Osteoblast (primary cell): ENCODE results near the gene COL4A5. TPM values are rescaled to one million over a fixed set of nuclear protein-coding genes. Genes with fewer than 3 reads are reported as not detected.

Experiments used
- DNase-seq: peaks from one replicate; pipeline ENCODE4 v3.0.0; 2011; ENCODE audit warnings: low spot score, mixed read lengths; ENCODE audit not compliant: insufficient read length; ENCODE audit errors: missing footprints
- H2AFZ ChIP-seq: 2 replicates; pipeline ENCODE4 v1.6.0; 2011; ENCODE audit warnings: mild to moderate bottlenecking, low read length
- H3K27ac ChIP-seq: 2 replicates; pipeline ENCODE4 v1.5.1; 2011; ENCODE audit warnings: mild to moderate bottlenecking, low read depth, low read length, moderate library complexity
- H3K27me3 ChIP-seq: 2 replicates; pipeline ENCODE4 v1.6.0; 2012; ENCODE audit warnings: mild to moderate bottlenecking, control low read depth, inconsistent platforms, low read length, moderate library complexity; ENCODE audit not compliant: insufficient read depth
- H3K36me3 ChIP-seq: 2 replicates; pipeline ENCODE4 v1.5.1; 2011; ENCODE audit warnings: mild to moderate bottlenecking, low read length, control low read depth, moderate library complexity; ENCODE audit not compliant: insufficient read depth
- H3K4me1 ChIP-seq: 2 replicates; pipeline ENCODE4 v1.5.1; 2011; ENCODE audit warnings: mild to moderate bottlenecking, low read length, control low read depth, moderate library complexity; ENCODE audit not compliant: insufficient read depth
- H3K4me2 ChIP-seq: 2 replicates; pipeline ENCODE4 v1.6.0; 2011; ENCODE audit warnings: mild to moderate bottlenecking, low read length; ENCODE audit not compliant: insufficient read depth
- H3K4me3 ChIP-seq: fragments of 200-600 bp; sonication (generic); 3 replicates; pipeline ENCODE4 v1.5.1; 2012; ENCODE audit warnings: mild to moderate bottlenecking, low read length, inconsistent platforms; ENCODE audit not compliant: insufficient read depth
- H3K79me2 ChIP-seq: 2 replicates; pipeline ENCODE4 v1.6.0; 2012; ENCODE audit warnings: mild to moderate bottlenecking, low read length, control low read depth, inconsistent platforms; ENCODE audit not compliant: insufficient read depth
- H3K9me3 ChIP-seq: 2 replicates; pipeline ENCODE4 v1.5.1; 2011; ENCODE audit warnings: low read depth, low read length, control low read depth
- H4K20me1 ChIP-seq: 2 replicates; pipeline ENCODE4 v1.6.0; 2012; ENCODE audit warnings: mild to moderate bottlenecking, low read length, control low read depth; ENCODE audit not compliant: insufficient read depth
- CTCF ChIP-seq: IDR thresholded peaks from 2 replicates; pipeline ENCODE4 v1.5.1; 2011; ENCODE audit warnings: mild to moderate bottlenecking, low read depth, low read length, moderate library complexity; ENCODE audit errors: extremely low read depth
- total RNA-seq: library from RNA; depleted of rRNA; stranded (reverse); fragments of >200 nt; gene quantifications from 2 replicates; pipeline ENCODE4 v1.2.3, GENCODE V29; 2012

The COL4A5 gene
- total RNA-seq, 1 donor = 0.36 TPM

DNA sequence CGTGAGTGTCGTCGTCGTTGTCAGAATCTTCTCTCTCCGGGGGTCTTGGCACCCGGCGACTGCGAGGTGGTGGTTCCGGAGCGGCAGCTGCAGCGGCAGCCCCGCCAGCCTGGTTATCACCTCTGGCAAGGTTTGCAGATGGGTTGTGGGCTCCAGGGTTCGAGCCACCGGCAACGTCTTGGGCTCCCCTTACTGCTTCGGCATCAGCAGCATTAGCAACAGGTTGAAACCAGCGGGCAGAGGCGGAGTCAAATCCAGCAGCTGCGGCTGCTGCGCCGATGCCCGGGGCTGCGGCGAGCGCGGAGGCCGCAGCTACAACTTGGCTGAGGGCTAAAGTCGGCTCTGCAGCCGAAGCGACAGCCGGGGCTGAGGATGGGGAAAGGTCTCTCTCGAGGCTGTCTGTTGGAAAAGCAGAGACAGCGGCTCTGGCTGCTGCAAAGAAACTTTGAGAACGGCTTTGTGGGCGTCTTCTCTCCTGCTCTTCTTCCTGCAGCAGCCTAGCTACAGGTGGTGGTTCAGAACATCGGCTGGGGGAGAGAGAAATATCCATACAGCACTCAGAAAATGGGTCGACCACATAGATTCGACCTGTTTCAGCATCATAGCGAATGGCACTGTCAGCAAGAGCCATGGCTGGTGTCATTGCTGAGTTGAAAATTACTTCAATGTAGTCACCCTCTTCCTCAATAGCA, 293.1 kb downstream of the COL4A5 start:
- no peaks in the 10 kb centered on the region for H3K79me2 ChIP-seq
- peak; percentile 84 for DNase-seq
- H3K4me3 ChIP-seq = no peak overlapping the region
- TF ChIP-seq CTCF = no peak
- no peaks in the 10 kb centered on the region for H3K9me3 ChIP-seq
- H3K36me3 ChIP-seq = no peaks in the 10 kb centered on the region
- H3K4me2 ChIP-seq = no peak overlapping the region
- H2AFZ ChIP-seq = no peak overlapping the region
- peaks cover 37% of the 10 kb centered on the region for H3K27me3 ChIP-seq
- H3K27ac ChIP-seq = no peak overlapping the region
- H3K4me1 ChIP-seq = no peaks in the 10 kb centered on the region
- no peaks in the 10 kb centered on the region for H4K20me1 ChIP-seq

GRCh38 chrX:108734426-108734825, 294.8 kb downstream of the COL4A5 start:
- no peak overlapping the region for H3K27ac ChIP-seq
- no peaks in the 10 kb centered on the region for H3K4me1 ChIP-seq
- H4K20me1 ChIP-seq = no peaks in the 10 kb centered on the region
- DNase-seq = peak; percentile 60
- peaks cover 39% of the 10 kb centered on the region for H3K27me3 ChIP-seq
- H3K4me3 ChIP-seq = no peak overlapping the region
- no peak overlapping the region for H2AFZ ChIP-seq
- H3K4me2 ChIP-seq = no peak overlapping the region
- no peak for TF ChIP-seq CTCF
- no peaks in the 10 kb centered on the region for H3K9me3 ChIP-seq
- no peaks in the 10 kb centered on the region for H3K79me2 ChIP-seq
- H3K36me3 ChIP-seq = no peaks in the 10 kb centered on the region

DNA sequence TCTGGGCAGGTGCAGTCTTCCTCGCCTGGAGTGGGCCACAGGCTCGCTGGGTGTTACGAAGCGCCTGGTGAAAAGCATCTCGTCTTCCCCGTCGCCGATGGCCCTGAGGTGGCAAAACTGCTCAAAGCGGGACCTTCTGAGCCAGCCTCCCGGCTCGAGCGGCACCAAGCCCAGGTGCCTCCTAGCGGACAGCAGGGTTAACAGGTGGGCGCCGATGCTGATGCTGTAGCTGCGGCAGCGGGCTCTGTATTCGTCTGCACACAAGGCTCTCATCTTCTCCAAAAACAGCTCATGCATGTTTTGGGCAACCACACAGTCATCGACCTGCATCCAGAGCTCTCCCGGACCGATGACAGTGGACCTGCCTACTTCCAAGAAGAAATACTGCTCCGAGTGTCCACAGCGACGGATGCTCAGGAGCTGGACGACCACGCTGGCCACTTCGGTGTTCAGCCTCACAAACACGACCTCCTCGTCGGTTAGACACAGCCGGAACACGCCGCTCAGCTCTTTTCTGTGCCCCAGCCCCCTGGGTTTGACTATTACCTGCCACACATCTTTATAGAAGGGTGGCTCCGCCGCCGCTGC, 295.5 kb downstream of the COL4A5 start:
- Histone ChIP-seq H3K4me2 (no peak overlapping the region), H3K27me3 (peaks cover 39% of the 10 kb centered on the region)
- no peak for TF ChIP-seq CTCF

DNA sequence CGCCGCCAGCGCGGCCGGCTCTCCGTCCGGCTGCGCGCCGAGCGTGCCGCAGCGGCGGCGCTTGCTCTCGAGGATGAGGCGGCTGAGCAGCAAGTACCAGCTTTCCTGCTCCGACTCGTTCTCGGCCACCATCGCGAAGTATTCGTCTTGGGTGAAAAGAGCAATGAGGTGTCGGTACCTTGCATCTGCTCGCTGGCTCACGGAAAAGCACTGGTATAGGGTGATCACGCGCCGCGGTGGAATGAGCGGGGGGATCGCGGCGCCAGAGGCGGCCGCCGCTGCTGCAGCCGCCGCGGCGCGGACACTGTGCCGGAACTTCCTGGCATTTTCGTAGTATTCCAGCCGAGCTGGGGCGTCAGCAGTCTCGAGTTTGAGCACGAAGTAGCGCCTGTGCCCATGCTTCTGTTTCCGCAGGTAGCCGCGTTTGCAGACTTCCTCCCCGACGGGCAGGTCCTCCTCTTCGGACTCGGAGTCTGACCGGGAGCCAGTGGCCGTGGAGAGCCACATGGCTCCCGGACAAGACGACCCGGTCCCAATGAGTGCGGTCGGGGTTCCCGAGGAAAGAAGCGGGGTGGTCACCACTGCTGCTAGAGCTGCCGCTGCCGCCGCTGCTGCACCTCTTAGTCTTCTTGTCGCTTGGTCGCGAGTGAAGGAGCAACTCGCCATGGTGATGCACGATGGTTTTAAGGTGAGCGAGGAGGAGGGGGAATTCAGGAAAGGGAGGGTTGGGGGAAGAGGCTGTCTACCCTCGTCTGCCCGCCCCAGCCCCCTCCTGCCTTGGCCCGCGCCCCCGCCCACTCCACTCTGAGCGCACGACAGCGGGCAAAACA, 296.3 kb downstream of the COL4A5 start:
- Histone ChIP-seq H3K4me3 (no peak overlapping the region), H3K9me3 (no peaks in the 10 kb centered on the region), H3K27ac (no peak overlapping the region), H4K20me1 (no peaks in the 10 kb centered on the region), H3K79me2 (no peaks in the 10 kb centered on the region), H3K27me3 (peaks cover 38% of the 10 kb centered on the region), H3K36me3 (no peaks in the 10 kb centered on the region), H3K4me2 (no peak overlapping the region), H3K4me1 (no peaks in the 10 kb centered on the region), H2AFZ (no peak overlapping the region)
- TF ChIP-seq CTCF = no peak
- DNase-seq = peak; percentile 79

More for the DNA sequence above, 295.5 kb downstream of the COL4A5 start:
- Histone ChIP-seq H3K79me2 (no peaks in the 10 kb centered on the region), H2AFZ (no peak overlapping the region), H4K20me1 (no peaks in the 10 kb centered on the region), H3K4me1 (no peaks in the 10 kb centered on the region), H3K9me3 (no peaks in the 10 kb centered on the region), H3K27ac (no peak overlapping the region), H3K36me3 (no peaks in the 10 kb centered on the region), H3K4me3 (no peak overlapping the region)
- peak; percentile 77 for DNase-seq
